Transverse colon (tissue), 4 donors: ENCODE measurements around the gene IDUA. TPM values are rescaled to one million over a fixed set of nuclear protein-coding genes. Genes with fewer than 3 reads are reported as not detected.

Experiments used
- DNase-seq: peaks from one replicate; pipeline ENCODE4 v3.0.0-alpha.2; 2019
- H3K27ac ChIP-seq, 4 donors: fragments of 200-600 bp; sonication (generic); 2 replicates each; pipeline ENCODE4 v1.5.1; 2016 to 2018; ENCODE audit warnings: inconsistent platforms in 4 of 4
- H3K27me3 ChIP-seq: fragments of 200-600 bp; sonication (generic); 2 replicates; pipeline ENCODE4 v1.5.1; 2017; ENCODE audit warnings: inconsistent platforms
- H3K36me3 ChIP-seq, 4 donors: fragments of 200-600 bp; sonication (generic); 2 replicates each; pipeline ENCODE4 v1.5.1; 2017 to 2019; ENCODE audit warnings: inconsistent platforms in 4 of 4
- H3K4me1 ChIP-seq, 4 donors: fragments of 200-600 bp; sonication (generic); 2 replicates each; pipeline ENCODE4 v1.5.1; 2017 to 2020; ENCODE audit warnings: inconsistent platforms in 4 of 4
- H3K4me3 ChIP-seq, 4 donors: fragments of 200-600 bp; sonication (generic); 1 replicate in 1 of 4; 2 replicates in 3 of 4; pipeline versions ENCODE4 v1.5.1 to v1.6.1; 2017 to 2019; ENCODE audit warnings: inconsistent platforms in 4 of 4
- H3K9me3 ChIP-seq, 2 donors: fragments of 200-600 bp; sonication (generic); 2 replicates each; pipeline ENCODE4 v1.5.1; 2017 to 2019; ENCODE audit warnings: inconsistent platforms in 2 of 2
- CTCF ChIP-seq, 5 experiments: fragments of 200-600 bp in 3 of 5; fragments of 450-650 bp in 2 of 5; sonication (generic) in 3 of 5; IDR thresholded peaks; 1 replicate in 2 of 5; 2 replicates in 3 of 5; pipeline ENCODE4 v1.5.1; 2016 to 2017; ENCODE audit warnings: antibody characterized with exemption in 5 of 5, inconsistent platforms in 3 of 5, mild to moderate bottlenecking in 2 of 5, moderate library complexity in 1 of 5
- EP300 ChIP-seq: sonication (generic); formaldehyde crosslinking; IDR thresholded peaks from one replicate; pipeline ENCODE4 v1.6.1; 2017; ENCODE audit warnings: antibody characterized with exemption, low read depth
- POLR2A ChIP-seq: fragments of 450-650 bp; IDR thresholded peaks from one replicate; pipeline ENCODE4 v1.6.1; 2016; ENCODE audit warnings: antibody characterized with exemption, mild to moderate bottlenecking, moderate library complexity
- POLR2AphosphoS5 ChIP-seq, 3 donors: sonication (generic); formaldehyde crosslinking; IDR thresholded peaks; one replicate each; pipeline ENCODE4 v1.6.1; 2016; ENCODE audit warnings: antibody characterized with exemption in 3 of 3
- WGBS, 2 donors: methylation state at CpG; one replicate each; pipeline ENCODE4 v1.1.5; 2018; ENCODE audit warnings: low coverage in 1 of 2; 5-methylcytosine and 5-hydroxymethylcytosine counted together
- in situ Hi-C, 4 donors: fragments of 200-750 bp; cut with MboI; loops; one replicate each; pipeline versions ENCODE4 v1.15.0 to v1.15.1; 2017; ENCODE audit warnings: low sequenced_read_pairs in 3 of 4, low pct_ligation_motif_present in 1 of 4, low pct_unique_long_range_greater_than_20kb in 1 of 4
- intact Hi-C: fragments of 100-400 bp; cut with DNase I; formaldehyde crosslinking; loops from one replicate; pipeline ENCODE4 v1.15.1; 2023; ENCODE audit warnings: low total_unique reads
- total RNA-seq, 4 donors: library from RNA; depleted of rRNA; stranded (reverse); fragments of >200 nt; gene quantifications; one replicate each; pipeline ENCODE4 v1.1.0, GENCODE V29; 2016

IDUA gene
- total RNA-seq, 4 donors from 2014 or later, result 25.9 to 78.6 (median 40.4) TPM

- Histone ChIP-seq H3K4me1 (peaks cover 26 to 43% (median 37%) of the 10 kb centered on the region in 4 donors), H3K4me3 (peak overlapping the region in 3 of 4 donors; percentile 72 to 94 (median 86)), H3K36me3 (no peaks in the 10 kb centered on the region), H3K27ac (peak overlapping the region in 3 of 4 donors; percentile 78 to 83 (median 81)), H3K27me3 (no peaks in the 10 kb centered on the region), H3K9me3 (no peaks in the 10 kb centered on the region)
- 77% methylated on average over 26 of the region's 37 CpGs; no CpG with 5 or more reads in 1 of the 2 donors for WGBS, 2 donors
- TF ChIP-seq POLR2A, result no peak
- TF ChIP-seq POLR2AphosphoS5 (IDR thresholded peaks at IDR 0.05), result no peak
- in situ Hi-C loops, result no loop called here
- intact Hi-C loops, result loop anchor here (2.0 kb wide), 1 partner anchor 61 kb away; no protein-coding TSS in a partner anchor
- no peak for DNase-seq
Observed at GRCh38 chr4:987624-988513, 1.0 kb downstream of the IDUA start.

GRCh38 chr4:988726-989721 lies 2.2 kb downstream of the IDUA start:
- no peak for DNase-seq
- intact Hi-C loops (loop anchor here (2.0 kb wide), 1 partner anchor 60 kb away; no protein-coding TSS in a partner anchor), in situ Hi-C loops (no loop called here)
- no peak overlapping the region for H3K27ac ChIP-seq
- no peaks in the 10 kb centered on the region for H3K36me3 ChIP-seq
- TF ChIP-seq POLR2AphosphoS5 (IDR thresholded peaks at IDR 0.05) (no peak), POLR2A (no peak), EP300 (no peak), CTCF (IDR thresholded peaks at IDR 0.05) (no peak)
- H3K27me3 ChIP-seq, result no peaks in the 10 kb centered on the region
- H3K4me1 ChIP-seq, result peaks cover 34 to 54% (median 47%) of the 10 kb centered on the region in 4 donors
- no peak overlapping the region for H3K4me3 ChIP-seq
- H3K9me3 ChIP-seq, result no peaks in the 10 kb centered on the region
- 89% methylated on average over 61 of the region's 69 CpGs; no CpG with 5 or more reads in 1 of the 2 donors for WGBS, 2 donors

- no peaks in the 10 kb centered on the region for H3K27me3 ChIP-seq
- H3K36me3 ChIP-seq, result no peaks in the 10 kb centered on the region
- intact Hi-C loops (loop anchor here (2.0 kb wide), 1 partner anchor 59 kb away; no protein-coding TSS in a partner anchor), in situ Hi-C loops (no loop called here)
- peaks cover 30 to 49% (median 43%) of the 10 kb centered on the region in 4 donors for H3K4me1 ChIP-seq
- H3K27ac ChIP-seq, result no peak overlapping the region
- H3K9me3 ChIP-seq, result no peaks in the 10 kb centered on the region
- no peak for TF ChIP-seq EP300
- no peak for TF ChIP-seq POLR2AphosphoS5 (IDR thresholded peaks at IDR 0.05)
- no peak for TF ChIP-seq POLR2A
- no peak for TF ChIP-seq CTCF (IDR thresholded peaks at IDR 0.05)
- WGBS, 2 donors, result 98% methylated on average over 37 of the region's 58 CpGs; no CpG with 5 or more reads in 1 of the 2 donors
- H3K4me3 ChIP-seq, result no peak overlapping the region
- no peak for DNase-seq
Observed at GRCh38 chr4:989722-990471, 3.1 kb downstream of the IDUA start.

GRCh38 chr4:990746-991367 lies 4.0 kb downstream of the IDUA start:
- no peaks in the 10 kb centered on the region for H3K36me3 ChIP-seq
- no peak for DNase-seq
- 95% methylated on average over 26 of the region's 26 CpGs; no CpG with 5 or more reads in 1 of the 2 donors for WGBS, 2 donors
- H3K27me3 ChIP-seq, result no peaks in the 10 kb centered on the region
- in situ Hi-C loops (no loop called here), intact Hi-C loops (no loop called here)
- no peak for TF ChIP-seq POLR2AphosphoS5 (IDR thresholded peaks at IDR 0.05)
- TF ChIP-seq EP300, result no peak
- no peak for TF ChIP-seq CTCF (IDR thresholded peaks at IDR 0.05)
- no peak for TF ChIP-seq POLR2A
- no peak overlapping the region for H3K27ac ChIP-seq
- H3K4me1 ChIP-seq, result peaks cover 24 to 39% (median 38%) of the 10 kb centered on the region in 4 donors
- H3K9me3 ChIP-seq, result no peaks in the 10 kb centered on the region
- no peak overlapping the region for H3K4me3 ChIP-seq
